Measurements from ENCODE around the gene MAD2L2. TPM values are rescaled to one million over a fixed set of nuclear protein-coding genes. Genes with fewer than 3 reads are reported as not detected.
A peak's percentile ranks its signal among the peaks of the same experiment; 100 is the strongest.

MAD2L2 gene
- total and polyA plus RNA-seq, 5 donors from 2014 or later: 28.7 to 75.3 (median 53.7) TPM

GRCh38 chr1:11695861-11696260 is 14.9 kb upstream of the MAD2L2 start:
- Mint-ChIP-seq H3K4me3 (no peak overlapping the region), H3K27ac (no peak overlapping the region), H3K4me1 (peaks cover 0 to 22% (median 14%) of the 10 kb centered on the region in 4 donors), H3K27me3 (peaks cover 46% of the 10 kb centered on the region), H3K9me3 (no peaks in the 10 kb centered on the region), H3K36me3 (no peaks in the 10 kb centered on the region)
- peaks cover 27% of the 10 kb centered on the region for H3K4me1 ChIP-seq (ENCODE audit: control insufficient read depth, insufficient read depth, low read length, poor library complexity, severe bottlenecking)
- no peak for ATAC-seq (ENCODE audit: low read depth in 2 of 2)
- H3K9me3 ChIP-seq (ENCODE audit: control insufficient read depth in 2 of 2, low read length in 2 of 2): no peaks in the 10 kb centered on the region
- no peaks in the 10 kb centered on the region for H3K36me3 ChIP-seq (ENCODE audit: control insufficient read depth, insufficient read depth, low read length)
- no peaks in the 10 kb centered on the region for H3K27me3 ChIP-seq (ENCODE audit: control insufficient read depth, insufficient read depth, low read length)
- no peak overlapping the region for H3K27ac ChIP-seq (ENCODE audit: insufficient read depth, low read length, poor library complexity, severe bottlenecking)
- H3K4me3 ChIP-seq (ENCODE audit: low read depth, low read length): no peak overlapping the region
- DNase-seq: no peak

GRCh38 chr1:11693917-11694316 is 13.0 kb upstream of the MAD2L2 start:
- no peaks in the 10 kb centered on the region for H3K36me3 ChIP-seq (ENCODE audit: control insufficient read depth, insufficient read depth, low read length)
- peaks cover 31% of the 10 kb centered on the region for H3K4me1 ChIP-seq (ENCODE audit: control insufficient read depth, insufficient read depth, low read length, poor library complexity, severe bottlenecking)
- H3K4me3 ChIP-seq (ENCODE audit: low read depth, low read length): no peak overlapping the region
- no peaks in the 10 kb centered on the region for H3K9me3 ChIP-seq (ENCODE audit: control insufficient read depth in 2 of 2, low read length in 2 of 2)
- Mint-ChIP-seq H3K9me3 (peaks cover 0 to 2% (median 0%) of the 10 kb centered on the region in 7 donors), H3K36me3 (no peaks in the 10 kb centered on the region), H3K27ac (peak overlapping the region in 1 of 3 donors; percentile 52), H3K4me3 (peak overlapping the region in 1 of 4 donors; percentile 50), H3K4me1 (peaks cover 0 to 29% (median 15%) of the 10 kb centered on the region in 4 donors), H3K27me3 (peaks cover 62% of the 10 kb centered on the region)
- ATAC-seq (ENCODE audit: low read depth in 2 of 2): no peak
- DNase-seq: no peak
- H3K27me3 ChIP-seq (ENCODE audit: control insufficient read depth, insufficient read depth, low read length): peaks cover 10% of the 10 kb centered on the region
- no peak overlapping the region for H3K27ac ChIP-seq (ENCODE audit: insufficient read depth, low read length, poor library complexity, severe bottlenecking)

- Mint-ChIP-seq H3K9me3 (peaks cover 0 to 2% (median 0%) of the 10 kb centered on the region in 7 donors), H3K4me1 (peaks cover 0 to 29% (median 15%) of the 10 kb centered on the region in 4 donors), H3K27me3 (peaks cover 62% of the 10 kb centered on the region), H3K36me3 (no peaks in the 10 kb centered on the region), H3K27ac (peak overlapping the region in 1 of 3 donors; percentile 22), H3K4me3 (peak overlapping the region in 3 of 4 donors; percentile 32 to 62 (median 35))
- peaks cover 31% of the 10 kb centered on the region for H3K4me1 ChIP-seq (ENCODE audit: control insufficient read depth, insufficient read depth, low read length, poor library complexity, severe bottlenecking)
- H3K36me3 ChIP-seq (ENCODE audit: control insufficient read depth, insufficient read depth, low read length): no peaks in the 10 kb centered on the region
- peak in 2 of 3 donors; percentile 28 to 63 for DNase-seq
- H3K9me3 ChIP-seq (ENCODE audit: control insufficient read depth in 2 of 2, low read length in 2 of 2): no peaks in the 10 kb centered on the region
- H3K27ac ChIP-seq (ENCODE audit: insufficient read depth, low read length, poor library complexity, severe bottlenecking): no peak overlapping the region
- no peak overlapping the region for H3K4me3 ChIP-seq (ENCODE audit: low read depth, low read length)
- ATAC-seq (ENCODE audit: low read depth in 2 of 2): peak; percentile 61 to 67
- H3K27me3 ChIP-seq (ENCODE audit: control insufficient read depth, insufficient read depth, low read length): peaks cover 14% of the 10 kb centered on the region
These were observed 12.2 kb upstream of the MAD2L2 start for GRCh38 chr1:11693024-11693590.

- Histone ChIP-seq H3K27me3 (ENCODE audit: control insufficient read depth, insufficient read depth, low read length) (peaks cover 14% of the 10 kb centered on the region), H3K9me3 (ENCODE audit: control insufficient read depth in 2 of 2, low read length in 2 of 2) (no peaks in the 10 kb centered on the region), H3K36me3 (ENCODE audit: control insufficient read depth, insufficient read depth, low read length) (no peaks in the 10 kb centered on the region), H3K4me3 (ENCODE audit: low read depth, low read length) (no peak overlapping the region), H3K27ac (ENCODE audit: insufficient read depth, low read length, poor library complexity, severe bottlenecking) (no peak overlapping the region), H3K4me1 (ENCODE audit: control insufficient read depth, insufficient read depth, low read length, poor library complexity, severe bottlenecking) (peaks cover 31% of the 10 kb centered on the region)
- H3K4me1 Mint-ChIP-seq: peaks cover 0 to 29% (median 15%) of the 10 kb centered on the region in 4 donors
- H3K36me3 Mint-ChIP-seq: no peaks in the 10 kb centered on the region
- H3K27me3 Mint-ChIP-seq: peaks cover 66% of the 10 kb centered on the region
- no peak for DNase-seq
- H3K9me3 Mint-ChIP-seq: peaks cover 0 to 2% (median 0%) of the 10 kb centered on the region in 7 donors
- H3K4me3 Mint-ChIP-seq: peak overlapping the region; percentile 32 to 52 (median 48)
- ATAC-seq (ENCODE audit: low read depth in 2 of 2): no peak
- no peak overlapping the region for H3K27ac Mint-ChIP-seq
These were observed 11.2 kb upstream of the MAD2L2 start for GRCh38 chr1:11691928-11692711.

DNA sequence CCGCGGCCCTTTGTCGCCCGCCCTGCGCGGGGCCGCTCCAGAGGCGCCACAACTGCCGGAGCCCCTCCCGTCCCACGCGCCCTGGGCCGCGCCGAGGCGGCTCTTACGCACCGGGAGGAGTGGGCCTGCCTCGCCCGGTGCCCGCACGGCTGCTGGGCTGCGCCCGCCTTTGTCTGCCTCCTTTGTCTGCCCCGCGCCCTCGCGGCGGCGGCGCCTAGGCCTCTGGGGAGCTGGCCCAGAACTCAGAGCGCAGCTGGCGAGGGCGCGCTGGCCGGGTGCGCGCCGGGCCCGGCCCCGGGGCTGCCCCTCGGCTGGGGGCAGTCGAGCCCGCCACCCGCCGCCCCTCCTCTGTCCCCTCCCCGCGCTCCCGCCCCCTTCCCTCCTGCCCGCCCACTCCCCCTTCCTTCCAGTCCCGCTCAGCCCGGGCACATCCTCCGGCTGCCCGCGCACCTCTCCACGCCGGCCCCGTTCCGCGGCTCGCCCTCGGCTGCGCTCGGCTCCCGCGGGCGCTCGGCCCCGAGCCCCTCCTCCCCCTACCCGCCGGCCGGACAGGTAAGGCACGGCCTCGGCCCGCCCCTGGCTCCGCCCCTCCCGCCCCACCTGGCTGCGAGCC is 10.5 kb upstream of the MAD2L2 start, which contains the start of gene DRAXIN:
DRAXIN (plus strand) TSS at position 409 of the 613 bp plus-strand sequence. CDS start 14,549 bp downstream, outside the sequence.
- Histone ChIP-seq H3K27me3 (ENCODE audit: control insufficient read depth, insufficient read depth, low read length) (peaks cover 14% of the 10 kb centered on the region), H3K36me3 (ENCODE audit: control insufficient read depth, insufficient read depth, low read length) (no peaks in the 10 kb centered on the region), H3K9me3 (ENCODE audit: control insufficient read depth in 2 of 2, low read length in 2 of 2) (no peaks in the 10 kb centered on the region), H3K27ac (ENCODE audit: insufficient read depth, low read length, poor library complexity, severe bottlenecking) (no peak within 1 kb of the TSS), H3K4me1 (ENCODE audit: control insufficient read depth, insufficient read depth, low read length, poor library complexity, severe bottlenecking) (peaks cover 31% of the 10 kb centered on the region), H3K4me3 (ENCODE audit: low read depth, low read length) (no peak within 1 kb of the TSS)
- peaks cover 64% of the 10 kb centered on the region for H3K27me3 Mint-ChIP-seq
- peak within 1 kb of the TSS in 1 of 3 donors; percentile 95 for H3K27ac Mint-ChIP-seq
- H3K36me3 Mint-ChIP-seq: no peaks in the 10 kb centered on the region
- H3K4me3 Mint-ChIP-seq: peak within 1 kb of the TSS; percentile 32 to 71 (median 48)
- H3K4me1 Mint-ChIP-seq: peaks cover 0 to 29% (median 15%) of the 10 kb centered on the region in 4 donors
- peaks cover 0 to 2% (median 0%) of the 10 kb centered on the region in 7 donors for H3K9me3 Mint-ChIP-seq
- ATAC-seq (ENCODE audit: low read depth in 2 of 2) (no peak), DNase-seq (no peak)

DNA sequence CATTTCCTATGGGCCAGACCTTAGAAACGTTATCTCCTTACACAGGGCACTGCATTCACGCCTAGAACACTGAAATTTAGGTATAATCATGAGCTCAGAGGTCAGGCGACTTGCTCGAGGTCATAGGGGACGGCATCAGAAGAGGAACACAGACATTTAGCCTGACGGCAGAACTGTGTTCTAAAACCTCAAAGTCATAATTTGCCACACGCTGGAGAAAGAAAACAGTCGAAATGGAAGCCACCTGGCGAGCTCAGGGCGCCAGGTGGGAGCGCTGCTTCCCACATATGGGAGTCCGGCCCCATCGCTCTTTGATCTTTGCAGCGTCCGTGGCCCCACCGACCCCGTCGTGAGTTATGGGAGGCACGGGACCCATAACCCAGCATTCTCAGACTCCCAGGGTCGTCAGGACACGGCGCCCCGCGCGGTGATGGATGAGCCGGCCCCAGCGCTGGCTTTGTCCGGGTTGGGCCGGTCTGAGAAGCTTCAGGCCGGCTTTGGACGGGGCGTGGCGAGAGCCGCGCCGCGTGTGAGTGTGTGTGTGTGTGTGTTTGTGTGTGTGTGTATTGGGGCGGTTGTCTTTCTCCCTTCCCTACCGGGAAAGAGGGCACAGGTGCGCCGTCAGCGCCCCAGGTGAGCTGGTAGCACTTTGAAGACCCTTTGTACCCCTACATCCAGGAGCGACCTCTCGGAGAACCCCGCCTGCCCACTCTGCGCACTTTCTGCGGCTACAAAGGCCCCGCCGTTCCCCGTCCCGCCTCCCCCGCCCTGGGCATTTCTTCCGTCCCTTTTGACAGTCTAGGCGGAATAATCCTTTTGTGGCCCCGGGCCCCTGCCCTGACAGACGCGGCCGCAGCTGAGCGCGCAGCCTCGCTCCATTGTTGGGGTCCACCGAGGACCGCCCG is 9.7 kb upstream of the MAD2L2 start:
- Histone ChIP-seq H3K27ac (ENCODE audit: insufficient read depth, low read length, poor library complexity, severe bottlenecking) (no peak overlapping the region), H3K9me3 (ENCODE audit: control insufficient read depth in 2 of 2, low read length in 2 of 2) (no peaks in the 10 kb centered on the region), H3K36me3 (ENCODE audit: control insufficient read depth, insufficient read depth, low read length) (no peaks in the 10 kb centered on the region), H3K4me3 (ENCODE audit: low read depth, low read length) (no peak overlapping the region), H3K27me3 (ENCODE audit: control insufficient read depth, insufficient read depth, low read length) (peaks cover 14% of the 10 kb centered on the region), H3K4me1 (ENCODE audit: control insufficient read depth, insufficient read depth, low read length, poor library complexity, severe bottlenecking) (peaks cover 31% of the 10 kb centered on the region)
- ATAC-seq (ENCODE audit: low read depth in 2 of 2): no peak
- Mint-ChIP-seq H3K27ac (peak overlapping the region in 1 of 3 donors; percentile 95), H3K27me3 (peaks cover 72% of the 10 kb centered on the region), H3K4me3 (peak overlapping the region; percentile 11 to 71 (median 26)), H3K4me1 (peaks cover 0 to 29% (median 15%) of the 10 kb centered on the region in 4 donors), H3K9me3 (peaks cover 0 to 2% (median 0%) of the 10 kb centered on the region in 7 donors), H3K36me3 (no peaks in the 10 kb centered on the region)
- no peak for DNase-seq

DNA sequence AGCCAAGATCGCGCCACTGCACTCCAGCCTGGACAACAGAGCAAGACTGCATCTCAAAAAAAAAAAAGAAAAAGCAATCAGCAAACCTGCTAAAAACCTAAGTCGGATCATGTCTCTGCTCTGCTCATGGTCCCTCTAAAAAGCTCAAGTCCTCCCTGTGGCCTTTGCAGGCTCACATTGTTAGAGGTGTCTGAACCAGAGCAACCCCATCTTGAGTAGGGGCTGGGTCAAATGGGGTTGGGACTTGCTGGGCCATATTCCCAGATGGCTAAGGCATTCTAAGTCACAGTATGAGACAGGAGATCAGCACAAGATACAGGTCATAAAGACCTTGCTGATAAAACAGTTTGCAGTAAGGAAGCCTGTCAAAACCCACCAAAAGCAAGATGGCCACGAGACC is 7.6 kb upstream of the MAD2L2 start:
- peak overlapping the region in 1 of 4 donors; percentile 64 for H3K4me3 Mint-ChIP-seq
- peaks cover 0 to 23% (median 10%) of the 10 kb centered on the region in 4 donors for H3K4me1 Mint-ChIP-seq
- H3K4me1 ChIP-seq (ENCODE audit: control insufficient read depth, insufficient read depth, low read length, poor library complexity, severe bottlenecking): peaks cover 30% of the 10 kb centered on the region
- H3K27ac Mint-ChIP-seq: no peak overlapping the region
- no peak for ATAC-seq (ENCODE audit: low read depth in 2 of 2)
- peaks cover 0 to 2% (median 0%) of the 10 kb centered on the region in 7 donors for H3K9me3 Mint-ChIP-seq
- peaks cover 61% of the 10 kb centered on the region for H3K27me3 Mint-ChIP-seq
- no peaks in the 10 kb centered on the region for H3K9me3 ChIP-seq (ENCODE audit: control insufficient read depth in 2 of 2, low read length in 2 of 2)
- H3K36me3 ChIP-seq (ENCODE audit: control insufficient read depth, insufficient read depth, low read length): no peaks in the 10 kb centered on the region
- no peak overlapping the region for H3K27ac ChIP-seq (ENCODE audit: insufficient read depth, low read length, poor library complexity, severe bottlenecking)
- no peaks in the 10 kb centered on the region for H3K36me3 Mint-ChIP-seq
- peaks cover 14% of the 10 kb centered on the region for H3K27me3 ChIP-seq (ENCODE audit: control insufficient read depth, insufficient read depth, low read length)
- no peak overlapping the region for H3K4me3 ChIP-seq (ENCODE audit: low read depth, low read length)
- no peak for DNase-seq

Measured in CD4-positive, CD25-positive, alpha-beta regulatory T cell (primary cell).